Measurements from ENCODE around the gene OR1F1.
"Not testable (repeated sequence)": the region's sequence is repeated elsewhere in the genome, so short reads cannot be mapped to it uniquely, and the experiment has no call there.

OR1F1 gene

DNA sequence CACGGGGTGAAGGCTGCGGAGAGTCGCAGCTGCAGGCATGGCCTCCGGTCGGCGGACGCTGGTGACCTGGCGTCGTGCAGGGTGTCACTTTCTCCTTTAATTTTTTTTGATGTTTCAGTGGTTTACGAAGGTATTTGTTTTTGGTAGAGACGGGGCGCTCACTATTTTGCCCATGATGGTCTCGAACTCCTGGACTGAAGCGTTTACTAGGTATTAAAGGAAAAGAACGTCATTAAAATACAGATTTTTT is 36.1 kb upstream of the OR1F1 start:
- DNase-seq, result no peak

DNA sequence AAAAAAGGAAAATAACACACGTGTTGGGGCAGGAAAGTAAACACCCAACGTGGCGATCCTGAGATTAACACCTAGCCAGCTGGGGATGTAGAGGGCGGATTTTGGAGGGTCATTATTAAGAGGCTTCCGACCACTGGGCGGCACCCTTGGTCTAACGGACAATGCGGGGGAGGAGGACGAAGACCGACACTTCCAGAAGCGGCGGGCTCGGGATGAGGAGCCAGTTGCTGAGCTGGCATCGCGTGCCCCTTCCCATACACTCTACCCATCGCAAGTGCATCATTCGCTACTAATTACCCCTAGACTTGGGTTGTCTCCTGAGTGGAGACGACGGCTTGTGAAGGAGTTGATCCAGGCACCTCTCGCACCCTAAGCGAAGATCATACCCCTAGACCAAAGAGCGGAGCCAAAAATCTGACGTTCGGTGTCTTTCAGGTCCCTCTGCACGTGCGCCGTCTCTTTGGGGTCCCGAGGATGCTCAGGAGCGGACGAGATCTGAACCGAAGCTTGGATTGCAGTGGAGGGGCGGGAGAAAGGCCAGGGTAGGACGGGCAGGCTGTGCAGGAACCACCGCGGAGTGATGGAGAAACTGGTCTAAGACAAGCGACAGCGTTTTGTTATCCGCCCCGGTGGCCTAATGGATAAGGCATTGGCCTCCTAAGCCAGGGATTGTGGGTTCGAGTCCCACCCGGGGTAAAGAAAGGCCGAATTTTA is 35.6 kb upstream of the OR1F1 start:
- peak; percentile 93 for DNase-seq

DNA sequence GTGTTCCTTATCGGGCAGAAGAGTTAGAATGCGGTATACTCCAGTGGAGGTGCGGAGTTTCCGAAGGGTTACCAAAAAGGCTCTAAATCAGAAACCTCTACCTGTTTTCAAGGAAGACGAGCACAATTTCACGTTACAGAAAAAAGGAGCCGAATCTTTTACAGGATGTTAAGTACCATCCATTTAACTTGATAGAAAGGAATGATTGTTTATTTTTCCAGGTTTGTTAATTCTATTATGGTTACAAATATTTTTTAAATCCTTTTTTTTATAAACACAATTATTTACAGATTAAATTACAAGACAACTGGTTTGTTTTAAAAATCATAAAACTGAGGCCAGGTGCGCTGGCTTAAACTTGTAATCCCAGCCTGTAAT is 35.0 kb upstream of the OR1F1 start:
- DNase-seq, result no peak

DNA sequence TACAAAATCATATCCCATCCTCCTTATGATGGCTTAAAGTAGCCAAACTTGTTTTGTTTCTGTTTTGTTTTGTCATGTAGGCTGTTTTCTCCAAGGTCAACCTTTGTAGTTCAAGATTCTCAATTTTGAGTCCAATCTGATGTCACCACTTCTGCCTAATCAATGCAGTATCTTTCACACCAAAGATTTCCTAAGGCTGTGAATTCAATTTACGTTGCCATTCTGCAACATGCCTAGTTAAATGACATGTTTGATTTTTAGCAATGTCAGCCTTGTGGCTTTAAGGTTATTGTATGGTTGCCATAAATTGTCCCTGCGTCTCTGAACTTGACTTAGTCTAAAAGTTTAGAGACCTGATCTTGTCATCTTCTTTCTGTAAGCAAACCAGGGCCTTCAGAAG is 32.8 kb upstream of the OR1F1 start:
- no peak for DNase-seq

DNA sequence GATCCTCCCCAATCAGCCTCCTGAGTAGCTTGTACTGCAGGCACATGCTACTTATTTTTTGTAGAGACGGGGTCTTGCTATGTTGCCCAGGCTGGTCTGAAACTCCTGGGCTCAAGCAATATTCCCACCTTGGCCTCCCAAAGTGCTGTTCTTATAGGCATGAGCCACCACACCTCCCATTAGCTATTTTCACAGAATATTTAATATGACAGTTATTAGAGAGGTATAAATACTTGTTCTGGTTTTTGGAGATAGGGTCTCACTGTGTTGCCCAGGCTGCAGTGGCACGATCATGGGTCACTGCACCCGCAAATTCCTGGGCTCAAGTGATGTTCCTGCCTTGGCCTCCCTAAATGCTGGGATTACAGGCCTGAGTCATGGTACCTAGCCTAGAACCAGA is 32.0 kb upstream of the OR1F1 start:
- DNase-seq, result no peak

DNA sequence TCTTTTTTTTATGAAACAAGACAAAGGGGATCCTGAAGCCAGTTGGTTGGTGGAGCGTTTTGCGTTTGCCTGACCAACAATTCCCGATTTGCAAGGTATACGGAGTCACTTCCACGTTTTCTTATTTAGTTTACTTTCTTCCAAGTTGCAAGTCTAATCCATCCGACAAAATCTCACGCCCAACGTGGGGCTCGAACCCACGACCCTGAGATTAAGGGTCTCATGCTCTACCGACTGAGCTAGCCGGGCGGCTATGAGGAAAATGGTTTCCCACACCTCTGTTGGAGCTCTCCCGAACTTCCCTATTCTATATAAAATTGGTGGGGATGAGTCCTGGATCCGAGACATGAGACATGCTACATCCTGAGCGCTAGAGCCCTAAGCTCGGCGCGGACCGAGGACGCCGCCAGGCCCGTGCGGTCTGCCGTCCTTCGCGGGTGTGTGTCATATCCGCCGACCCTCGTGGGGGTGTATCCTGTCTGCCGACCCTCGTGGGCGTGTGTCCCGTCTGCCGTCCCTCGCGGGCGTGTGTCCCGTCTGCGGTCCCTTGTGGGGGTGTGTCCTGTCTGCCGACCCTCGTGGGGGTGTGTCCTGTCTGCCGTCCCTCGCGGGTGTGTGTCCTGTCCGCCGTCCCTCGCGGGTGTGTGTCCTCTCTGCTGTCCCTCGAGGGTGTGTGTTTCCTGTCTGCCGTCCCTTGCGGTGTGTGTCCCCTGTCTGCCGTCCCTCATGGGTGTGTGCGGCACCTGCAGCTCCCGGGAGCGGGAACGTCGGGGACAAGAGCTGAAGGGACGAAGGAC is 30.6 kb upstream of the OR1F1 start:
- DNase-seq, result peak; percentile 89

DNA sequence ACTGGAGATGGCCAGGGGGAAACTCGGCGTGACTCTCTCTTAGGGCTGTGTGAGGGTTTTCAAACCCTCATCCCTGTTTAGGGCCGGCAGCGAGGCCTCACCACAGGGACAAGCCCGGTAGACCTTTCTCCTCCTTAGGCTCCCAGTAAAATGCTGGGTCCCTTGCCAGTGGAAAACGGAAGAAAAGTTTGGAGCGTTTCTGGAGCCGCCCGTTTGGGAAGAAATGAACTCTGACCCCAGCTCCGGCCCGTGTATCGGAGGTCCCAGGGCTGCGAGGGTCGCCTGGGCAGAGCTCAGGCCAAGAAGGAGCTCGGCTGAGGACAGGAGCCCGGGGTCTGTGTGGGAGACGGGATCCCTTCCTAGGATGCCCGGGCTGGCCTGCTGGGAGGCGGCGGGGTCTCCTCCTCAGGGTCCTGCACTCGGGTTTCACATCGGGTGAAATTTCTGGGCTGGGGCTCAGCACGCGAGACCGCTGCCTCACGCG is 29.9 kb upstream of the OR1F1 start:
- DNase-seq, result no peak

DNA sequence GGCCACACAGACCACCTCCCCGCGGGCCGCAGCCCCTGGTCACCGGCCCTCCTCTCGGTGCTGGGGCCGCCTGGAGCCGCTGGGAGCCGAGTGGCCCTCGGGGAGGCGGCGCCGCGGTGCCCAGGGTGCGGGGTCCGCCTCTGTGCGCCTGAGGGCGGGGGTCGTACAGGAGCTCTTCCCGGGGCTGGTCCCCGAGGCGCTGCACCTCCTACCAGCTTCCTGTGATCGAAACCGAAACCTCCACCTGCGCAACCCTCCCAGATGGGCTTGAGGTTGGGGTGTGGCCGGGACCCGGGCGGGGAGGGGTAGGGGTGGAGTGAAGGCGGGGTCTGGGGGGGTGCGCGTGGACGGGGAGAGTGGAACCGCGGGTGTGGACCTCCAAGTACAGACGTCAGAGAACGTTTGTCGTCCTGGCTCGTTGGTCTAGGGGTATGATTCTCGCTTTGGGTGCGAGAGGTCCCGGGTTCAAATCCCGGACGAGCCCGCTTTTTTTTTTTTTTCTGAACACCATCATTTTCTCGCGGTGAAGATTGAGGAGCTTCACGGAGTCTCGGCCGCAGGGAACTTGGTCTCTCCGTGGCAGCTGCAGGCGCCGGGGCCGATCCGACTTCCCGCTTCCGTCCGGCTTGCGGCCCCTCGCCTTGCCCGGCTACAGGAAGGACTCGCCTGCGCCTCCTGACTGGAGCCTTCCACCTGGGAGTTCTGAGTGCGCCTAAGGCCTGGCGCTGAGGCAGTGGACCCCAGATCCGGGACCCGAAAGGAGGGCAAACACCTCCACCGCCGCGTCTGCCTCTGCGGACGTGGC is 29.3 kb upstream of the OR1F1 start:
- DNase-seq, result peak; percentile 84

DNA sequence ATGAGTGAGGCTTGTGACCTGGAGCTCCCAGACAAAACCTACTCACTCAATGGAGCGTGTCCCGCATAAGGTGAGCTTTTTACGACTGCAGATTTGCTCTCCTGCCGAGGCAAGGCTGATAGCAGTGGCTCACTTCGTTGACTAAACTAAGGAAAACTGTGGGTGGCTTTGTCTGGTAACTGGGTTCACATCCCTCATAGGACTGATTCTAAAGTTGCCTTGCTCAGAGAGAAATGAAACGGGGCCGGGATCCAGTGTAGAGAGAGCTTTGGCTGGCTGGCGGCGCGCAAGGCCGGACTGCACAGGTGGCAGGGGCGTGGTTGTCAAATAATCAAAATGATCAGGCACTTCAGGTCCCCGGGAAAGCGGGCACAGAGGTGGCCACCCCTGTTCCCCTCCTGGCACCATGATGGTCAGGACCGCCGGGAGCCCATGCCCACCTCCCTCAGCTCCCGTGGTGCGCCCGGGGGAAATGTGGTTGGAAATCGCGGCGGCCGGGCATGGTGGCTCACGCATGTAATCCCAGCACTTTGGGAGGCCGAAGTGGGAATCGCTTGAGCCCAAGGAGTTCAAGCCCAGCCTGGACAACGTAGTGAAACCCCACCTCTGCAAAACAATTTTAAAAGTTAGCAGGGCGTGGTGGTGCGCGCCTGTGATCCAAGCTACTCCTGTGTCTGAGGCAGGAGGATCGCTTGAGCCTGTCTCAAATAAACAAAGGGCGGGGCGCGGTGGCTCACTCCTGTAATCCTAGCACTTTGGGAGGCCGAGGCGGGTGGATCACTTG is 26.6 kb upstream of the OR1F1 start:
- no peak for DNase-seq

DNA sequence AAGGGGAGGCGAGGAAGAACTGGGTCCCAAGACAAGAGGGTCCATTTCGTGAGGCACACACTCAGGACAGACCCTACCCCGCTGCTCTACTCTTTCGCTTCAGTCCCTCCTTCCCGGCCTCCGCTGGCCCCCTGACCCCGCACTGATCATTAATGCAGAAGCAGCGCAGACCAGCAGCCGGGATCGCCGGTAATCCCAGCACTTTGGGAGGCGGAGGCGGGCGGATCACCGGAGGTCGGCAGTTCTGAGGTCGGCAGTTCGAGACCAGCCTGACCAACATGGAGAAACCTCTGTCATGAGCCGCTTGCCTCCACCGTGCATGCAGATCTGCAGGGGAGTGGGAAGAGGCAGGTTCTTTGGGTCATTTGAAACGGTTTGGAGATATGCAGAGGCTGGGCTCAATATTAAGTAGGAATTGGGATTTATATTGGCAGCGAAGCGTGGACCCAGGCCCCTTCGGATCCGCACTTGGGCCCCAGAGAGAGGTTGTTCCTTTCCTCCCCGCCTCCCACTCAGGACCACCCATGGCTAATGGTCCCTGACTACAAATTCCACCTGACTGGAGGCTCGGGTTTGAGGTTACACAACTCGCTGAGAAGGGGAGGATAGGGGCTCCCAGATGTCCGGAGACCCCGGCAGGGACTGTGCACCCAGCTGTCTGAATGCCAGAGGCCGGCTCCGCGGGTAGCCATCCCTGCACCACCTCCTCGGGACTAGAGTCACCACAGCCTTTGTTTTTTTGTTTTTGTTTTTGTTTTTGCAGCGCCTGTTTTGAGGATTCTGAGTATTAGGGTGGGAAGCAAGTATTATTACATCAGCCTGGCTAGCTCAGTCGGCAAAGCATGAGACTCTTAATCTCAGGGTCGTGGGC is 23.6 kb upstream of the OR1F1 start:
- DNase-seq, result no peak

DNA sequence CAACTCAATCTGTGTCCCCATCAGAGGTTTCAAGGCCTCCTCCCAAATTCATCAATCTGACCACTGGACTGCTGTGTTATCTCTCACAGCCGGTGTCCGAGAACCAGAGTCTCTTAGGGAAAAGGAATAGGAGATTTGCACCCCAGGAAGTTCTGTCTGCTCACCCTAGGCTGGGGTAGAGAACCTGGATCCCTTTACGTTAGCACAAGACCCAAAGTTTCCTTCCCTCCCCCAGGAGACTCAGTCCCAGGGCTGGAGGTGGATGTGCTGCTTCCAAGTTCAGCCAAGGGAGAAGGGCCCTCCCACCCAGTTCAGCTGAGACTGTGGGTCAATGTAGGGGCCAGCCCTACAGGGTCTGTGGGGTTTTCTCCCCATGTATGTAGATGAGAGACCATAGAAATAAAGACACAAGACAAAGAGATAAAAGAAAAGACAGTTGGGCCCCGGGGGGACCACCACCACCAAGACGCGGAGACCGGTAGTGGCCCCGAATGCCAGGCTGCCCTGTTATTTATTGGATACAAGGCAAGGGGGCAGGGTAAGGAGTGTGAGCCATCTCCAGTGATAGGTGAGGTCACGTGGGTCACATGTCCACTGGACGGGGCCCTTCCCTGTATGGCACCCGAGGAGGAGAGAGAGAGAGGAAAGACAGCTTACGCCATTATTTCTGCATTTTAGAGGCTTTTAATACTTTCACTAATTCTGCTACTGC is 22.7 kb upstream of the OR1F1 start:
- DNase-seq, result no peak

DNA sequence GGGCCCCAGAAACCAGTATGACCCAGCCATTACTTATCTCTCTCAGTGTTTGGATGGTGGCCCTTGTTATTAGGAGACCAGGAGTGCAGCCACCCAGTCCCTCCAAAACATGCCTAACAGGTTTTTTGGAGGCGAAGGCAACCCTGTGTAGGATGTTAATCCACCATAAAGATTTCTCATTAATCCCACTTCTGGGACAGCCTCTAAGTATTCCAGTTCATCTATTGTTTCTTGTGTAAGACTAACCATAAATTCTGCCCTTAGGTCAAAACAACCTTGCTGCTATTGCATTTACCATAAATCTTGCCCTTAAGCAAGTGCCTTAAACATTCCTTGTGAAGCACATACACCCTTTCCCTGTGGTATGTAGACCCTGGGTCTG is 21.5 kb upstream of the OR1F1 start:
- DNase-seq, result no peak

DNA sequence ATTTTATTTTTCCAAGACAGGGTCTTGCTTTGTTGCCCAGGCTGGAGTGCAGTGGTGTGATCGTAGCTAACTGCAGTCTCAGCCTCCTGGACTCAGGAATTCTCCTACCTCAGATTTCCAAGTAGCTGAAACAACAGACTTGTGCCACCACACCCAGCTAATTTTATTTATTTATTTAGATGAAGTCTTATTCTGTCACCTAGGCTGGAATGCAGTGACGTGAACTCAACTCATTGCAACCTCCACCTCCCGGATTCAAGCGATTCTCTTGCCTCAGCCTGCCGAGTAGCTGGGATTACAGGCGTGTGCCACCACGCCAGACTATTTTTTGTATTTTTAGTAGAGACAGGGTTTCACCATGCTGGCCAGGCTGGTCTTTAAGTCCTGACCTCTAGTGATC is 19.3 kb upstream of the OR1F1 start:
- not testable (repeated sequence) for DNase-seq

DNA sequence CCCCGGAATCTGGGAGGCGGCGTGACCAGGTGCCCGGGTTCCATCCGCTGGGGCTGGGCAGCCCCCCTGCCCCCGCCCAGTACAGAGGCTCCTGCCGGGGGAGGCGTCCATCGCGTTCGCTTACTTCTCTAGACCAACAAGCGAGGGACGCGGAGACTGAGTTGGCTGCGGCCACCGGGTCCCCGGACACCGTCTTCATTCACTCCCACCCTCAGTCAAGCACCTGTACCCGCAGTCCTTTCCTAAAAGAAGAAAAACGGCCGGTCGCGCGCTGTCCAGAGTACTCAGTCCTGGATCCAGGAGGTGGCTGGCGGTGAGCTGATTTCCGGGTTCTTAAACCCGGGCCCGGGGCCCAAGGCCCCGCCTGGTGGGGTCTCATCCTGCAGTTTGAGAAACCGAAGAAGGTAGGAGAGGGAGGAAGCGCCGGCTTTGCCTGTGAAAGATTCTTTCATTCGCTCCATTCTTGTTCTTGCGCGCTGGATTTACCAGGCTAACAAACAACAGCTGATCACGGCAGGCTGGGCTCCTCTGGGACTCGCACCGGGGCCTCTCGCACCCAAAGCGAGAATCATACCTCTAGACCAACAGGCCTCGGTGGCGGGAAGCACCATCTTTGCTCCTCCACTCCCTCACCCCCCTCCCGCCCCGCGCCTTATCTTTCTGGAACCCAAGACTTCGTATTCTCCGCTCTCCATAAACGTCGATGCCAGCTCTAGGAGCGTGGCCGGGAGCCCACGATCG is 17.4 kb upstream of the OR1F1 start:
- no peak for DNase-seq

DNA sequence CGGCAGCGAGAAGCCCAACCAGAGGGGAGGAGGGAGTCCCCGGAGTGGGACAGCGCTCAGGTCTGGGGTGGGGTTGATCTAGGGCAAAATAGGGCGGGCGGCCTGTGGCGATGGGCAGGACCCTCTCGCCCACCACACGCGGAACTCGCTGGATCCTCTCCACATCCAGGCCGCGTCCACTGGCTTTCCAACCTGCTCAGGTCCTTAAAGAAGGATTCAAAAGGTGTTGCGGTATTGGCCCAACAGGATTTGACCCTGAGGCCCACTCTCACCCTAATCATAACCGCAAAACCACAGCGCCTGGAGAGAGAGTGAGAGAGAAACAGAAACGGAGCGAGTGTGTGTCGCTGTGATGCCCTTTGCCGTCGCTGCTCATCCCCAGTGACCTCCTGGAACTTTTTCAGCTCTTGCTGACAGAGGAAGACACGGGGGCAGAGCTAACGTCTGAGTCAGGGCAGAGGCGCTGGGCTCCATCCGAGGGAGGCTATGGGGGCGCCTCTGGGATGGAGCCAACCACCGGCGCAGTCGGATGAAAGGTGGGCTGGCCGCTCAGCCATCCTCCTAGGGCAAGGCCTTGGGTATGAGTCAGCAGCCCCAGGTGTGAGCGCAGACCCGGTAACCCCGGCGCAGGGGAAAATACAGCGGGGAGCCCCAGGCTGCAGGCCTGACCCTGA is 16.7 kb upstream of the OR1F1 start:
- no peak for DNase-seq

DNA sequence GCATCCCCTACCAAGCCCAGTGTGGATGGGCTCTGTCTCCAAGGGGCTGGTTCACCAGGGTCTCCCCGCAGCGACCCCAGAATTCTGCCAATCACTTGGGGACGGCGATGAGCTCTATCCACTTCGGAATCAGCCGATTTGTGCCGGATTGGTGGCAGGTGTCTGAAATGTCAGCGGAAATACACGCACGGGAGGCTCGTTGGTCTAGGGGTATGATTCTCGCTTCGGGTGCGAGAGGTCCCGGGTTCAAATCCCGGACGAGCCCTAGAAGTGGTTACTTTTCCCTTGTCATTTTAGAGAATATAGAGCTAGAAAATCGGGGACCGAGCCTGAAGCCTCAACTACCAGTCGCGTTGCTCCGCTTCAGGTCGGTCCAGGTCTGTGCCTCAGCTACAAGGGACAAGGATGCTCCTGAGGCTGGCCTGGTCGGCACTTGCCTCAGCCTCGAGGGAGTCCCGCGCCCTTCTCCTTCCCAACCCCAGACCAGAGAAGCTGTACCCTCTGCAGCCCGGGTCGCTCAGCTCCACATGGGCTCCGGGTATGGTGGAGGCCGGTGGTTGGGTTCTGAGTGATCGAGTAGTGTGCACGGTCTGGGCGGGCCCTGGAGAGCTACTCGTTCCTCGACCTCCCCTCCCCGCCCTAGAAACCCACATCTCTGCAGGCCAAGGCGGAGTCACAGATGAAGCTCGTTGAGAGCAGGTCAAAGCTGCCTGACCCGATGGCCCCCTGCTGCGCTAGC is 16.0 kb upstream of the OR1F1 start:
- no peak for DNase-seq

DNA sequence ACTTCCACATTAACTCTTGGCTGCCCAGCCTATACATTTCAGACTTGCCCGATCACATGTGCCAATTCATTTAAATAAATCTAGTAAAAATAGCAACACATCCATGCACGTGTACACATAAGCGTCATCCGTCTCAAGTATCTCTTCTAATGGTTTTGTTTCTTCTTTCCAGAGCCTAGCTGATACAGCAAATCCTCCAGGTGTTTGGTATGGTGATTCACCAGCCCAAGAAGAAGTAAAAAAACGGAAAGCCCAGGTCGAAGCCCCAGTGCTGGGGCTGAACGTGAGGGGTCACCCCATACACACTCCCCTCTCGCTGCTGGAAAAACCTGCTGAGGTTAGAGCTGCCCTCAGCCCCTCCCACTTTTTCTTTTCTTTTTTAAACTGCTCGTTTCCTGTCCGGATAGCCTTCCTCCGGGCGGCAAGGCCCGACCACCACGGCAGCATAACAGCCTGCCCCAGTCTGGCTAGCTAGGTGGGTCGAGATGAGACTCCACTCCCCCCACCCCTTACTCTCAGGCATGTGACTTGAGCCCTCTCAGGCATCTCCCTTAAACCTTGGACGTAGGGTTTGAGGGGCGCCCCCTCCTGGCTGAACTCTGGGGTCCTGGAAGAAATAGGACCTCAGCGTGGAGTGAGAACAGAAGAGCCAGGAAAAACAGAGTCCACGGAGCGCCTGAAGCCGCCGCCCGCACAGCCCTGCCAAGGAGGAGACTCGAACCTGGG is 13.9 kb upstream of the OR1F1 start:
- no peak for DNase-seq

DNA sequence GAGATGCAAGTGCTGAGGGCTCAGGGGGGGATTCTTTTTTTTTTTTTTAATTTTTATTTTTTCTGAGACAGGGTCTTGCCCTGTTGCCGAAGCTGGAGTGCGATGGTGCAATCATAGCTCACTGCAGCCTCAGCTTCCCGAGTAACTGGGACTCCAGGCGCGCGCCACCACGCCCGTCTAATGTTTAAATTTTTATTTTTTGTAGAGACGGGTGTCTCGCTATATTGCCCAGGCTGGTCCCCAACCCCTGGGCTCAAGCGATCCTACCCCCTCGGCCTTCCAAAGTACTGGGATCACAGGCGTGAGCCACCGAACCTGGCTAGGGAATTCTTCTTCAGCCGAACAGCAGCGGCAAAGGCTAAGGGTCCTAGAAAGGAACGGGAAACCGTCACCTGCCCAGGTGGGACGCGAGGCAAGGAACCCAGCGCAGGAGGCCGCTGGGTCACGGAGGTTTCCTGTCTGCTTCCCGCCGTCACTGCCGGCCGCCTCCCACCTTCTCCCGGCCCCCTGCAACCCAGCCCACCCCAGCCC is 13.3 kb upstream of the OR1F1 start:
- DNase-seq, result no peak
